T47D (cell line): Measurements from ENCODE around the gene DYNLL2.
"Not testable (repeated sequence)": the region's sequence is repeated elsewhere in the genome, so short reads cannot be mapped to it uniquely, and the experiment has no call there.

Experiments
- DNase-seq, 2 experiments: peaks; one replicate each; pipeline versions ENCODE4 v3.0.0 to v3.0.0-alpha.2; 2011 to 2012; ENCODE audit warnings: low read depth in 1 of 2, low spot score in 1 of 2
- JUND ChIP-seq: IDR thresholded peaks from 2 replicates; pipeline ENCODE4 v1.6.1; 2012; ENCODE audit warnings: low read depth
- in situ Hi-C: cut with HindIII; loops from 2 replicates; pipeline ENCODE4 v1.10.0; 2016; ENCODE audit warnings: low sequenced_read_pairs, low pct_unique_long_range_greater_than_20kb

The DYNLL2 gene

DNA sequence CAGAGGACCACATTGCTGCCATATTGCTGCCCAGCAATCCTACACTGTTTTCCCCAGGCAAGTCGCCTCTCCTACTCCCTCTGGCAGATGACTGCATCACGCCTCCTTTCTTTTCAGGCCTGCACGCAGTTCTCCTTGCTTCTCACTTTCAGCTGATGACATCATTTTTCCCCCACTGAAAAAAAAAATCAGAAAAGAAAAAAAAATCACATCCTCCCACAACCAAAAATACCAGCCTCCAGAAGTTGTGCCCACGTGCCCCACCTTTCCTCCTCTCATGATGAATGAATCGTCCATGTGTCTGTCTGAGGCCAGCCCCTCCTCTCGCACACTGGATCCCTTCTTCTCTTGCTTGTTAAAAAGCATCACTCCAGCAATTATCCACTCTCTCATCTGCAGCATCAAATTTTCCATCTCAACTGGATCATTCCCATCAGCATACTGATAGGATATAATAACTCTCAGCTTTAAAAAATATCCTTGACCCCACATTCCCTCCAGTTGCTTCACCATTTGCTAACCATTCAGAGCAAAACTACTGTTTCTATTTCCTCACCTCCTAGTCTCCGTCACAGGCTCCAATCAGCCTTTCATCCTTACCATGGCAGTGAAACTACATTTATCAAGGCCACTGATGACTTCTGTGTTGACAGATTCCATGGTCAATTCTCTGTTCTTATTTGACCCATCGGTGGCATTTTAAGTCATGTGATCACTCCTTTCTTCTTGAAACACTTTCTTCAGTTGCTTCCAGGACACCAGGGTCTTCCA, 30.1 kb upstream of the DYNLL2 start:
- TF ChIP-seq JUND: no peak
- no peak for DNase-seq
- in situ Hi-C loops: no loop called here

DNA sequence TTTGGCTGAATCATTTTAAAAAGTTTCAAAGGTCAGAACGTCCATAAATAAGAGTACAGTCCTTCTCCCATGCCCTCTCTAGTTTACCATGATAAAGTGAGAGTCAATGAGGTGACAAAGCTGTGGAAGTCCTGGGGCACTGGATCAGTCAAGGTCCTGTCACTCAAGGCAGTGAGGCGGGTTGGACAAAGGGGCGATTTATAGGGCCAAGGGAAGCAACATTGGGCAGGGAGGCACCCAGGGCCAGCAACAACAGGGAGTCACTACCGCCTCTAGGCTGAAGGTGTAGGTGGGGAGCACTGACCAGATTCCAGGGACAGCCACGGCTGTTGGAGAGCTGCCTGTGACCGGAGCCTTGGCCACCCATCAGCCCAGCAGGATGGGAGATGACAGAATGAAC, 28.6 kb upstream of the DYNLL2 start:
- no peak for TF ChIP-seq JUND
- DNase-seq: no peak
- in situ Hi-C loops: no loop called here

DNA sequence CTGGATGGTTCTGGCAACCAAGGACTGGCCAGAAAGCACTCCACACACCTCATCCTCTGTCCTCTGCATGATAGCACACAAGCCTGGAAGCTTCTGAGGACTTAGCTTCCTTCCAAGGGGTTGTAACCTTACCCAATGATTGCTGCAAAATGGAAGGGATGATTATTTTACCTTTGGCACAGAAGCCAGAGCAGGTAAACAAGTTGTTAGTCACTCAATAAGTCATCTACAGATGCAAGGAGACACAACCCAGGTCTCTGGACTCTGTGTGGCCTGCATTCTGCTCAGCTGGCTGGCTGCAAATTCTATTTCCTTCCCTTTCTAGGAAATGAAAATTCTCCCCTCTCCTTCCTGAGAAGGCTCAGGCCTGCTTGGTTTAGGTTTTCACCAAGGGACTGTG, 26.7 kb upstream of the DYNLL2 start:
- TF ChIP-seq JUND: no peak
- in situ Hi-C loops: no loop called here
- DNase-seq: no peak

DNA sequence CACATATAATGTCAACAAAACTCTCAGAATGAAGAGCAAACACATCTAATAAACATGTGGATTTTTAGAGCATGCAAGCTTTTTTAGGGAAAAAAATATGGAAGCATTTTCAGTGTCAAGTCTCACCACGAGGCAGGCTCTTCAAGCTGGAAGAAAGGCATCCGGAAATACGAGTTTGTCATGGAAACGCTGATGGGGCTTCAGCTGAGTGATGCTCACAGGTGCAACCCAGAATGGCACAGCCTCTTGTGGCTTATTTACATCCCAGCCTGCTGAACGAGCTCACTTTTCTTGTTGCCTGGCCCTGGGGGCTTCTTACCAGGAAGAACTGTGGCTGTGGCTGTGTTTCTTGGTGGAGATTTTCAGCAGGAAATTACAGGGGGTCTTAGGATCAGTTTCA, 24.1 kb upstream of the DYNLL2 start:
- TF ChIP-seq JUND: no peak
- peak in 1 of 2 experiments; percentile 61 for DNase-seq
- in situ Hi-C loops: no loop called here

DNA sequence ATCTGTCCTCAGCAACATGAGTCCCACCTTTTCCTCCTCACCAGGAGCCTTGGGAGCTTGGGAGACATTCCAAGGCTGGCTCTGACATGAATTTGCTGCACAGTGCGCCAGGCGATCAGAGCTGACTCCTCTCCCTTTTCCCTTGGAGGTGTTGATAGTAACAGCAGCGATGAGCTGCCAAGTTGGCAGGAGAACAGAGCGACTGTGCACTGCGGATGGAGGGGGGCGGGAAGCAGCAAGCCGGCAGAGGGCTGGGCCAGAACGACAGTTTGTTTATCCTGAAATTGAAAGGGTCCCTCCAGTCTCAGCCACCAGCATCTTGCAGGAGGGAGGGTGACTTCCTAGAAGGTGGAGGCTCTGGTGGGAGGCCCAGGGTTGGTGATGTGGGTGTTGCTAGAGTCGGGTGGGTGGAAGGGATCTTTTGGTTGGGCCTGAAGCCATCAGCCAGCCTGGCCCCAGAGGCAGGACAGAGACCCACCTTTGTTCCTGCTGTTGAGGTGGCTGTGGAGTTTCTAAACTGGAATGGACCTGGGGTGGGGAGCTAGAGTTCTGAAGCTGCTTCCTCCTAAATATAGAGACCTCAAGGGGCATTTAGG, 22.5 kb upstream of the DYNLL2 start:
- no peak for DNase-seq
- TF ChIP-seq JUND: no peak
- in situ Hi-C loops: no loop called here

DNA sequence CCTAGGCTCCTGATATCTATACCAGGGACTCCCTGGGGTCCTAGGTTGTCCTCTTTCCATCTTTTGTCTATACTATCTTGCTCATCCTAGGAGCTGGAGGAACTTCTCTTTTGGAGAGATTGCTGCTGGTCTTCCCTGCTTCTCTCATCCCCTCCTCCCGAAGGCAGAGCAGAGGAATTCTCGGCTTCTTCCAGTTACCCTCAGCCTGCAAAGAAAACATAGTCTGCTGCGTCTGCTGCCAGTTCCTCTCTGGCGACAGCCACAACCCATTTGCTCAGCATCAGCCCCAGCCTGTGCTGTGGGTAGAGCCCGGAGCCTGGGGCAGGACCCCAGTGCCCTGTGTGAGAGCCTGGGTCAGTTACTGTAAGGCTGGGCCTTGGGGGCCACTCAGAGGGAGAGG, 21.5 kb upstream of the DYNLL2 start:
- in situ Hi-C loops: no loop called here
- no peak for TF ChIP-seq JUND

DNA sequence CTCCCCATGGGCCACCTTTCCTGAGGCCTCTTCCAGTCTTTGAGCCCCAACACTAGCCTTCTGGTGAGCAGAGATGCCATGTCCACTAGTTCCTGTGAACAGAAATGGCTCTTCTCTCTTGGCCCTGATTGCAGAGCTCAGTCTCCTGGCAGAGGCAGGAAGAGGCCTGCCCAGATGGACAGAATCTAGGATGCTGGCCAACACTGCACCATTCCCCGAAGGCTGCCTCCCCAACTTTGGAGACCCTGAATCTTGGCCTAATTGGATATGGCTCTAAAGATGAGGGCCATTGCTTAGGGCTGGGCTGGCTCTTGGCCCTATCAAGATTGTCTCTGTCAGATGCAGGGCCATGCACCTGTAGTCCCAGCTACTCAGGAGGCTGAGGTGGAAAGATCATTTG, 18.0 kb upstream of the DYNLL2 start:
- no peak for DNase-seq
- no peak for TF ChIP-seq JUND
- in situ Hi-C loops: no loop called here

More for the DNA sequence above, 21.5 kb upstream of the DYNLL2 start:
- DNase-seq: no peak

DNA sequence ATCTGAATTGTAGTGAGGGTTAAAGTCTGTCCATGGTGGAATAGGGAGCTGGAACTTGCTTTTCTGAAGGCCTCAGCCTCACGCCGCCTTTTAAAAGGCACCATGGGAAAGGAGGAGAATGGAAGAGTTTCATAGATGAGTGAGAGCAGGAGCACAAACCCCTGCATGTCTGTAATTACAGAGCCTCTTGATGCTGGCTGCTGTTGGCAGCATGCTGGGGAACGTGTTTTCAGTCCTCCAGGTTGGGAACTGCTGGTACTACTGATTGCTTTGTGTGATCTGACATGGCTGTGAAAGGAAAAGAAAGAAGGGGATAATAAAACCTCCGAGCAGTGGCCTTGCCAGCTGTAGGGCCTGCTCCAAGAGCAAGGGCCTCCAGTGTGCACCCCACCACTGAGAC, 16.8 kb upstream of the DYNLL2 start:
- DNase-seq: no peak
- in situ Hi-C loops: no loop called here
- no peak for TF ChIP-seq JUND

DNA sequence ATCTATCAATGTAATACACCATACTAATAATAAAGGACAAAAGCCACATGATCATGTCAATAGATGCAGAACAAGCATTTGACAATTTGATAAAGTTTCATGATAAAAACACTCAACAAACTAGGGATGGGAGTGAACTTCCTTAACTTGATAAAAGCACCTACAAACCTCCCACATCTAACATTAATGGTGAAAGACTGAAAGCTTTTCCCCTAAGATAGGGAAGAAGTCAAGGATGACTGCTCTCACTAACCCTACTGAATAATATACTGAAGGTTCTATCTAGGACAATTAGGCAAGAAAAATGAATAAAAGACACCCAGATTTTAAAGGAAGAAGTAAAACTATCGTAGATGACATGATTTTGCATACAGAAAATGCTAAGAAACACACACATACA, 10.4 kb upstream of the DYNLL2 start:
- in situ Hi-C loops: no loop called here
- no peak for DNase-seq
- no peak for TF ChIP-seq JUND

DNA sequence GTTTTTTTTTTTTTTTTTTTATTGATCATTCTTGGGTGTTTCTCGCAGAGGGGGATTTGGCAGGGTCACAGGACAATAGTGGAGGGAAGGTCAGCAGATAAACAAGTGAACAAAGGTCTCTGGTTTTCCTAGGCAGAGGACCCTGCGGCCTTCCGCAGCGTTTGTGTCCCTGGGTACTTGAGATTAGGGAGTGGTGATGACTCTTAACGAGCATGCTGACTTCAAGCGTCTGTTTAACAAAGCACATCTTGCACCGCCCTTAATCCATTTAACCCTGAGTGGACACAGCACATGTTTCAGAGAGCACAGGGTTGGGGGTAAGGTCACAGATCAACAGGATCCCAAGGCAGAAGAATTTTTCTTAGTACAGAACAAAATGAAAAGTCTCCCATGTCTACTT, 10.0 kb upstream of the DYNLL2 start:
- in situ Hi-C loops, DNase-seq: not testable (repeated sequence)

DNA sequence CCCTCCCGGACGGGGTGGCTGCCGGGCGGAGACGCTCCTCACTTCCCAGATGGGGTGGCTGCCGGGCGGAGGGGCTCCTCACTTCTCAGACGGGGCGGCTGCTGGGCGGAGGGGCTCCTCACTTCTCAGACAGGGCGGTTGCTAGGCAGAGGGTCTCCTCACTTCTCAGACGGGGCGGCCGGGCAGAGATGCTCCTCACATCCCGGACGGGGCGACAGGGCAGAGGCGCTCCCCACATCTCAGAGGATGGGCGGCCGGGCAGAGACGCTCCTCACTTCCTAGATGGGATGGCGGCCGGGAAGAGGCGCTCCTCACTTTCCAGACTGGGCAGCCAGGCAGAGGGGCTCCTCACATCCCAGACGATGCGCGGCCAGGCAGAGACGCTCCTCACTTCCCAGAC, 8.8 kb upstream of the DYNLL2 start:
- in situ Hi-C loops, DNase-seq: not testable (repeated sequence)

DNA sequence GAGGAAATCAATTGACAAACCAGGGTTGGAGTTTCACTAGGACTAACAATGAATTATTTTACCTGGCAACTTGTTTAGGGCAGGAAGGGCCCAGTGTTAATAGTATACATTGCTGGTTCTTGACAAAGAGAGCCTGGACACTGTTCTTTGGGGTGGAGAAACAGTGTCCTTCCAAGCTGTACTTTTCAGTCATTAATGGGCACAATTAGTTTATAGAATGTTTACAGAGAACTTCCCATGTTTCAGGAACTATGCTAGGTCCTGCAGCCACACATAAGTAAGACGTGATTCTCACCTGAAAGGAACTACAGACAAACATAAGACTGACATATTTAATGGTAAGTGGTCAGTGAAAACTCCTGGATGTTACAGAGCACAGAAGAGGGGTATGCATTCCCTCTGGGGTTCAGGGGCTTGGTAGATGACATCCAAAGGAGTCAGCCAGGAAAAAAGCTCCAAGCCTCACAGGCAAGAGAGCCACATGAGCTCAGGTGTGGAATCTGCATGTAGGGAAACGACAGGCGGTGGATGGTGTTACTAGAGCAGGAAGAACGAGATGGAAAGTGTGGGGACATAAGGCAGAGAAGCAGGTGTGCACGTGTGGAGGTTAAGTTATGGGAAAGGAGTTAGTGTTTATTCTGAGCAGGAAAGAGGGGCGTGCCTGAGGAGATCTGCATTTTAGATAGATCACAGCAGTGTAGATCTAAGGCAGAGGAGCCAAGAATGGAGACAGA, 3.8 kb upstream of the DYNLL2 start:
- no peak for TF ChIP-seq JUND
- in situ Hi-C loops: no loop called here
- DNase-seq: no peak

DNA sequence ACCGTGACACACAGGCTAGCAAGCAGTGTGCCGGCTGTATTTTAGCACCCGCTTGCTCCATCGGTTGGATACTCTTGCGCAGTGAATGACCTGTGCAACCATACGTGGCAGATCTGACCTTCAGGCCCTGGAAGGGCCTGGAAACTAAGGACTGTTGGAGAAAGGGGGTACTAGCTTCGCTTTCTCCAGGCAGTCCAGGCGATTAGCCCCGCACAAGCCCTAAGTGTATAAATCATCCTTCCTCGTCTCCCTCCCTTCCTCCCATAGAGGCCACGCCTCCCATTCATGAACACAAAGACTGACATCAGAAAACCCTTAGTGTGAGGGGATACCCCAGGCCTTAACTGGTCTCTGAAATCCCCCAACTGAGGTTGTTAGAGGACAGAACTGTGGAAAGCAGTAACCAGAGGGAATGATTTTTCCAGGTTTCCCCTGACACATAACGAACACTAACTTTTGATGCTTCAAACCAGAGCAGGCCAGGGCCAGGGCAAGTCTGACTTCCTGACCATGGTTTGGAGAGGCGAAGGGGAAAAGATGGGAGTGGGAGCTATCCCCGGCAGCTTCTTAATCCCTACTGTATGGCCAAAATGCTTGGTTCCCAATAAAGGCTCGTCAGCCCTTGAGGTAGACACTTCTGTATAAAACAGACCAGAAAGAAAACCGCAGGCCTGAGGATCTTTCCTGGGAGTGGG, 1.4 kb upstream of the DYNLL2 start:
- no peak for TF ChIP-seq JUND
- no peak for DNase-seq
- in situ Hi-C loops: no loop called here
